HepG2 (cell line): Measurements from ENCODE around the gene PAPSS2. TPM values are rescaled to one million over a fixed set of nuclear protein-coding genes. Genes with fewer than 3 reads are reported as not detected.

ENCODE experiments used
- ATAC-seq: fragments of 200-7000 bp; cut with Tn5 transposase; 3 replicates; pipeline ENCODE4 v1.9.1; 2020; ENCODE audit warnings: mild to moderate bottlenecking, moderate library complexity
- BruUV-seq: library from RNA; stranded (reverse); fragments of 400-500 nt; replicated peaks from 2 replicates; lab custom pipeline; 2021; lab: Mats Ljungman, UMichigan
- CTCF ChIA-PET: fragments of 300-600 bp; formaldehyde crosslinking; extraction: SDS; loops from one replicate; lab custom pipeline; 2021; ENCODE audit warnings: low total read pairs, inconsistent platforms, low intra/inter-chr PET ratio; lab: Yijun Ruan, JAX
- POLR2A ChIA-PET: fragments of 350-600 bp; sonication (Branson Sonifier 250); formaldehyde crosslinking; loops from one replicate; lab custom pipeline; 2020; ENCODE audit warnings: antibody characterized with exemption, inconsistent platforms; lab: Yijun Ruan, JAX
- DNase-seq: peaks from one replicate; pipeline ENCODE4 v3.0.0-alpha.2; 2015; ENCODE audit warnings: low spot score
- FAIRE-seq: peaks from 3 replicates; lab custom pipeline; 2011; peaks lifted over from hg19 to GRCh38; lab: Jason Lieb, UNC
- H2AFZ ChIP-seq: one replicate; pipeline ENCODE4 v1.6.1; 2011; ENCODE audit warnings: low read length, inconsistent platforms
- H3K27ac ChIP-seq: fragments of 300-600 bp; 3 replicates; pipeline ENCODE4 v1.8.0; 2011; ENCODE audit warnings: mixed run types, mild to moderate bottlenecking, mixed read lengths, low read length, inconsistent platforms; ENCODE audit not compliant: insufficient read depth; ENCODE audit errors: extremely low read length
- H3K27me3 ChIP-seq, 2 experiments: fragments of 200-600 bp in 1 of 2; 2 replicates in 1 of 2; 3 replicates in 1 of 2; pipeline versions ENCODE4 v1.6.0 to v1.8.0; 2011; ENCODE audit warnings: low read length in 2 of 2, mild to moderate bottlenecking in 2 of 2, moderate library complexity in 2 of 2, inconsistent platforms in 1 of 2; ENCODE audit not compliant: insufficient read depth in 2 of 2, control insufficient read depth in 1 of 2
- H3K36me3 ChIP-seq, 2 experiments: fragments of 200-600 bp in 1 of 2; replicated peaks in 1 of 2; 2 replicates in 1 of 2; 3 replicates in 1 of 2; pipeline versions ENCODE4 v1.5.1 to v1.8.0; 2011; ENCODE audit warnings: low read length in 2 of 2, inconsistent platforms in 1 of 2; ENCODE audit not compliant: insufficient read depth in 2 of 2, control insufficient read depth in 1 of 2
- H3K4me1 ChIP-seq: 2 replicates; pipeline ENCODE4 v1.5.1; 2012; ENCODE audit warnings: low read length, inconsistent platforms; ENCODE audit not compliant: insufficient read depth
- H3K4me2 ChIP-seq: 2 replicates; pipeline ENCODE4 v1.6.0; 2011; ENCODE audit warnings: low read depth, low read length, inconsistent platforms
- H3K4me3 ChIP-seq, 3 experiments: fragments of 200-600 bp in 1 of 3; sonication (generic), shearing (Covaris generic) in 1 of 3; replicated peaks in 1 of 3; 2 replicates each; pipeline ENCODE4 v1.5.1; 2011 to 2016; ENCODE audit warnings: low read length in 3 of 3, inconsistent platforms in 2 of 3, low read depth in 2 of 3, mild to moderate bottlenecking in 2 of 3, control low read depth in 1 of 3, mixed read lengths in 1 of 3; ENCODE audit not compliant: insufficient read depth in 1 of 3
- H3K79me2 ChIP-seq: one replicate; pipeline ENCODE4 v1.6.1; 2011; ENCODE audit warnings: low read length, inconsistent platforms; ENCODE audit not compliant: insufficient read depth
- H3K9ac ChIP-seq: 2 replicates; pipeline ENCODE4 v1.6.0; 2011; ENCODE audit warnings: mild to moderate bottlenecking, low read depth, low read length, inconsistent platforms; ENCODE audit not compliant: insufficient read depth
- H3K9me3 ChIP-seq: 2 replicates; pipeline ENCODE4 v1.5.1; 2012; ENCODE audit warnings: mild to moderate bottlenecking, low read length
- H4K20me1 ChIP-seq: 2 replicates; pipeline ENCODE4 v1.6.0; 2011; ENCODE audit warnings: inconsistent platforms, mild to moderate bottlenecking, low read length, moderate library complexity; ENCODE audit not compliant: insufficient read depth
- CREB1 ChIP-seq, 2 experiments: fragments of 450-650 bp in 1 of 2; IDR thresholded peaks; 2 replicates each; pipeline ENCODE4 v1.6.1; 2016 to 2017; ENCODE audit warnings: control low read depth in 1 of 2, mild to moderate bottlenecking in 1 of 2, missing compliant biosample characterization in 1 of 2, missing genetic modification characterization in 1 of 2
- ISX ChIP-seq: sonication (generic); formaldehyde crosslinking; conservative IDR thresholded peaks from 2 replicates; pipeline ENCODE4 v1.5.0; 2020; ENCODE audit warnings: missing genetic modification reagents
- SALL2 ChIP-seq: sonication (generic); formaldehyde crosslinking; IDR thresholded peaks from 2 replicates; pipeline ENCODE4 v1.8.1; 2023; ENCODE audit warnings: mild to moderate bottlenecking, missing genetic modification reagents, inconsistent platforms
- WGBS: methylation state at CpG from one replicate; pipeline ENCODE4 v1.1.6; 2017; ENCODE audit warnings: low lambda C conversion rate; 5-methylcytosine and 5-hydroxymethylcytosine counted together
- in situ Hi-C: cut with HindIII; loops from 2 replicates; pipeline ENCODE4 v1.10.0; 2017; ENCODE audit warnings: low pct_unique_long_range_greater_than_20kb; ENCODE audit not compliant: extremely low pct_ligation_motif_present
- intact Hi-C: fragments of 100-400 bp; cut with micrococcal nuclease; formaldehyde crosslinking; loops from one replicate; pipeline ENCODE4 v1.10.0; 2022; ENCODE audit not compliant: unreplicated experiment
- polyA plus RNA-seq, 8 experiments: library from polyadenylated mRNA; depleted of rRNA in 3 of 8; stranded (reverse) in 7 of 8; unstranded in 1 of 8; fragments of >200 nt; fragmentation: Illumina TruSeq in 4 of 8; extraction: Trizol in 4 of 8; gene quantifications; 2 replicates each; pipeline versions ENCODE4 v1.2.1 to v1.2.3, GENCODE V29; 2011 to 2016; ENCODE audit warnings: low read depth in 4 of 8, missing spikeins in 1 of 8, mixed read lengths in 1 of 8; ENCODE audit not compliant: insufficient read depth in 1 of 8
- total RNA-seq, 5 experiments: library from RNA; depleted of rRNA; stranded (reverse); fragments of >200 nt; fragmentation: Illumina TruSeq; extraction: Trizol; gene quantifications; 2 replicates each; pipeline ENCODE4 v1.2.3, GENCODE V29; 2016; ENCODE audit warnings: low read depth in 1 of 5
- TF ChIP-seq, protein P1 (sequence below): sonication (generic); formaldehyde crosslinking; IDR thresholded peaks from 2 replicates; pipeline ENCODE4 v1.8.0; 2022; ENCODE audit warnings: missing genetic modification reagents, mild to moderate bottlenecking, moderate library complexity, borderline replicate concordance
- TF ChIP-seq, protein P2 (sequence below): sonication (generic); formaldehyde crosslinking; IDR thresholded peaks from 2 replicates; pipeline ENCODE4 v1.5.0; 2020; ENCODE audit warnings: missing genetic modification reagents
- TF ChIP-seq, protein P3 (sequence below): sonication (generic); formaldehyde crosslinking; IDR thresholded peaks from 2 replicates; pipeline ENCODE4 v1.4.0; 2020; ENCODE audit warnings: missing genetic modification reagents, mild to moderate bottlenecking, borderline replicate concordance

PAPSS2 gene
- total and polyA plus RNA-seq, 2 of the 13 experiments (the other 11 are each of a cell fraction or from before 2014, with no cell fraction given): 0.11 to 0.12 TPM

DNA sequence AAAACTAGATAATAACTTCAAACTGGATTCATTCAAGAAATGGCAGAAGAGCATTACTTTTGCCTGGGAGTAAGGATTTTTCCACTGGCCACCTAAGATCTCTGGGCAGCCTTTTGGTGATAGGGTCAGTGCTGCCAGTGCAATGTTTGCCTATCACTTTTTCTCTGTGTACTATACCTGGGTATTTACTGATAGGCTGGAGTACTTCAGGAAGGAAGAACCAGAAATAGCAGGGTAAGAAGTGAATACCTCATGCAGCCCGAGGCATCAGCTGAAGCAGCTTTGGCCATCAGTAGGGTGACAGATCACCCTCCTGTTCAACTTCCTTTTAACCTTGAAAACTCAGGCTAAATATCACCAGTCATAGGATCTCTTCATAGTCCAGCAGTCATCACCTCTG lies 5.5 kb upstream of the PAPSS2 start:
- intact Hi-C loops: no loop called here
- H3K4me2 ChIP-seq: no peak overlapping the region
- ATAC-seq: peak; percentile 51; the same call in 1 of the 3 replicates

More for the DNA sequence above, 5.5 kb upstream of the PAPSS2 start:
- no peak for TF ChIP-seq CREB1 (IDR thresholded peaks at IDR 0.05)
- no peak for TF ChIP-seq CREB1 (CRISPR knock-in tag; IDR thresholded peaks at IDR 0.05)
- TF ChIP-seq, protein P1, sequence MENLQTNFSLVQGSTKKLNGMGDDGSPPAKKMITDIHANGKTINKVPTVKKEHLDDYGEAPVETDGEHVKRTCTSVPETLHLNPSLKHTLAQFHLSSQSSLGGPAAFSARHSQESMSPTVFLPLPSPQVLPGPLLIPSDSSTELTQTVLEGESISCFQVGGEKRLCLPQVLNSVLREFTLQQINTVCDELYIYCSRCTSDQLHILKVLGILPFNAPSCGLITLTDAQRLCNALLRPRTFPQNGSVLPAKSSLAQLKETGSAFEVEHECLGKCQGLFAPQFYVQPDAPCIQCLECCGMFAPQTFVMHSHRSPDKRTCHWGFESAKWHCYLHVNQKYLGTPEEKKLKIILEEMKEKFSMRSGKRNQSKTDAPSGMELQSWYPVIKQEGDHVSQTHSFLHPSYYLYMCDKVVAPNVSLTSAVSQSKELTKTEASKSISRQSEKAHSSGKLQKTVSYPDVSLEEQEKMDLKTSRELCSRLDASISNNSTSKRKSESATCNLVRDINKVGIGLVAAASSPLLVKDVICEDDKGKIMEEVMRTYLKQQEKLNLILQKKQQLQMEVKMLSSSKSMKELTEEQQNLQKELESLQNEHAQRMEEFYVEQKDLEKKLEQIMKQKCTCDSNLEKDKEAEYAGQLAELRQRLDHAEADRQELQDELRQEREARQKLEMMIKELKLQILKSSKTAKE (CRISPR knock-in tag): no peak
- no peak for TF ChIP-seq SALL2
- TF ChIP-seq ISX (CRISPR knock-in tag): no peak
- TF ChIP-seq, protein P2, sequence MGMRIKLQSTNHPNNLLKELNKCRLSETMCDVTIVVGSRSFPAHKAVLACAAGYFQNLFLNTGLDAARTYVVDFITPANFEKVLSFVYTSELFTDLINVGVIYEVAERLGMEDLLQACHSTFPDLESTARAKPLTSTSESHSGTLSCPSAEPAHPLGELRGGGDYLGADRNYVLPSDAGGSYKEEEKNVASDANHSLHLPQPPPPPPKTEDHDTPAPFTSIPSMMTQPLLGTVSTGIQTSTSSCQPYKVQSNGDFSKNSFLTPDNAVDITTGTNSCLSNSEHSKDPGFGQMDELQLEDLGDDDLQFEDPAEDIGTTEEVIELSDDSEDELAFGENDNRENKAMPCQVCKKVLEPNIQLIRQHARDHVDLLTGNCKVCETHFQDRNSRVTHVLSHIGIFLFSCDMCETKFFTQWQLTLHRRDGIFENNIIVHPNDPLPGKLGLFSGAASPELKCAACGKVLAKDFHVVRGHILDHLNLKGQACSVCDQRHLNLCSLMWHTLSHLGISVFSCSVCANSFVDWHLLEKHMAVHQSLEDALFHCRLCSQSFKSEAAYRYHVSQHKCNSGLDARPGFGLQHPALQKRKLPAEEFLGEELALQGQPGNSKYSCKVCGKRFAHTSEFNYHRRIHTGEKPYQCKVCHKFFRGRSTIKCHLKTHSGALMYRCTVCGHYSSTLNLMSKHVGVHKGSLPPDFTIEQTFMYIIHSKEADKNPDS (CRISPR knock-in tag): peak; percentile 98
- TF ChIP-seq, protein P3, sequence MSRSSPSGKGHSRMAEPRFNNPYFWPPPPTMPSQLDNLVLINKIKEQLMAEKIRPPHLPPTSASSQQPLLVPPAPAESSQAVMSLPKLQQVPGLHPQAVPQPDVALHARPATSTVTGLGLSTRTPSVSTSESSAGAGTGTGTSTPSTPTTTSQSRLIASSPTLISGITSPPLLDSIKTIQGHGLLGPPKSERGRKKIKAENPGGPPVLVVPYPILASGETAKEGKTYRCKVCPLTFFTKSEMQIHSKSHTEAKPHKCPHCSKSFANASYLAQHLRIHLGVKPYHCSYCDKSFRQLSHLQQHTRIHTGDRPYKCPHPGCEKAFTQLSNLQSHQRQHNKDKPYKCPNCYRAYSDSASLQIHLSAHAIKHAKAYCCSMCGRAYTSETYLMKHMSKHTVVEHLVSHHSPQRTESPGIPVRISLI (CRISPR knock-in tag): no peak
- H3K79me2 ChIP-seq: no peaks in the 10 kb centered on the region
- CTCF ChIA-PET: no interaction called here
- peaks cover 19% of the 10 kb centered on the region; the same call in 1 of the 2 replicates for H3K4me1 ChIP-seq
- no peak for DNase-seq
- no peak overlapping the region for H3K27ac ChIP-seq
- in situ Hi-C loops: loop anchor here (25.0 kb wide), 1 partner anchor 458 kb away; no protein-coding TSS in a partner anchor
- H3K36me3 ChIP-seq: no peaks in the 10 kb centered on the region
- POLR2A ChIA-PET: no interaction called here
- H3K4me3 ChIP-seq: no peak overlapping the region
- no peaks in the 10 kb centered on the region for H4K20me1 ChIP-seq
- WGBS: 0% methylated on average over 1 of the region's 1 CpG
- BruUV-seq: no TSS peak
- H3K27me3 ChIP-seq: peaks cover 3 to 14% of the 10 kb centered on the region in 2 experiments; a peak in 3 of 5 replicates
- no peaks in the 10 kb centered on the region for H3K9me3 ChIP-seq
- FAIRE-seq: no peak
- H3K9ac ChIP-seq: no peak overlapping the region
- H2AFZ ChIP-seq: no peak overlapping the region
